GM18498 (cell line): Measurements from ENCODE around the gene IDH3A.
A peak's percentile ranks its signal among the peaks of the same experiment; 100 is the strongest.

Experiments used
- ATAC-seq: cut with Tn5 transposase; IDR thresholded peaks from one replicate; pipeline ENCODE4 v1.9.1; 2021; ENCODE audit warnings: mild to moderate bottlenecking, moderate library complexity; ENCODE audit not compliant: unreplicated experiment

Gene IDH3A

GRCh38 chr15:78149068-78149804, at the start of gene IDH3A:
Gene IDH3A (plus strand): TSS chr15:78149362. CDS start chr15:78149404, 42 bp downstream.
- ATAC-seq: peak; percentile 81

- no peak for ATAC-seq
Observed at GRCh38 chr15:78100886-78101285, 48.3 kb upstream of the IDH3A start.

GRCh38 chr15:78101423-78102105, 47.6 kb upstream of the IDH3A start:
- no peak for ATAC-seq

- no peak for ATAC-seq
Observed at GRCh38 chr15:78102211-78102610, 47.0 kb upstream of the IDH3A start.

- no peak for ATAC-seq
Observed at GRCh38 chr15:78102741-78103140, 46.4 kb upstream of the IDH3A start.

- ATAC-seq: peak; percentile 85
Observed at GRCh38 chr15:78103406-78104118, 45.6 kb upstream of the IDH3A start.

GRCh38 chr15:78104119-78104479, 45.1 kb upstream of the IDH3A start:
- peak; percentile 7 for ATAC-seq

- no peak for ATAC-seq
Observed at GRCh38 chr15:78104566-78105475, 44.3 kb upstream of the IDH3A start.

GRCh38 chr15:78105476-78106241, 43.5 kb upstream of the IDH3A start:
- no peak for ATAC-seq

- no peak for ATAC-seq
Observed at GRCh38 chr15:78107471-78107870, 41.7 kb upstream of the IDH3A start.

- ATAC-seq: peak; percentile 51
Observed at GRCh38 chr15:78108300-78109084, 40.7 kb upstream of the IDH3A start.

- ATAC-seq: no peak
Observed at GRCh38 chr15:78109156-78109555, 40.0 kb upstream of the IDH3A start.

GRCh38 chr15:78110096-78110495, 39.1 kb upstream of the IDH3A start:
- ATAC-seq: no peak

- no peak for ATAC-seq
Observed at GRCh38 chr15:78110916-78111475, 38.2 kb upstream of the IDH3A start.

- ATAC-seq: no peak
Observed at GRCh38 chr15:78111788-78112187, 37.4 kb upstream of the IDH3A start.

- no peak for ATAC-seq
Observed at GRCh38 chr15:78112551-78112950, 36.6 kb upstream of the IDH3A start.

GRCh38 chr15:78120523-78120922, 28.6 kb upstream of the IDH3A start:
- ATAC-seq: no peak

- no peak for ATAC-seq
Observed at GRCh38 chr15:78125267-78125666, 23.9 kb upstream of the IDH3A start.

- no peak for ATAC-seq
Observed at GRCh38 chr15:78127882-78128281, 21.3 kb upstream of the IDH3A start.
